GM10266 (cell line): ENCODE data around the gene ARL8A.

Experiments
- DNase-seq: peaks from one replicate; pipeline ENCODE4 v3.0.0; 2012; ENCODE audit errors: extremely low spot score
- CTCF ChIP-seq: IDR thresholded peaks from 2 replicates; pipeline ENCODE4 v1.5.1; 2012; ENCODE audit warnings: mild to moderate bottlenecking, low read depth; ENCODE audit not compliant: control insufficient read depth, insufficient read depth; ENCODE audit errors: missing control alignments

The ARL8A gene

GRCh38 chr1:202130816-202131522, 13.6 kb downstream of the ARL8A start:
- TF ChIP-seq CTCF, result no peak

GRCh38 chr1:202130297-202130721, 14.2 kb downstream of the ARL8A start:
- TF ChIP-seq CTCF, result no peak
- no peak for DNase-seq

More at GRCh38 chr1:202130816-202131522, 13.6 kb downstream of the ARL8A start:
- DNase-seq, result no peak

- DNase-seq, result no peak
- TF ChIP-seq CTCF, result no peak
Observed at GRCh38 chr1:202129453-202130296, 14.9 kb downstream of the ARL8A start.

GRCh38 chr1:202127836-202128622, 16.5 kb downstream of the ARL8A start:
- no peak for DNase-seq
- TF ChIP-seq CTCF, result no peak

GRCh38 chr1:202127061-202127460, 17.5 kb downstream of the ARL8A start:
- DNase-seq, result no peak
- no peak for TF ChIP-seq CTCF

GRCh38 chr1:202126426-202126825, 18.1 kb downstream of the ARL8A start:
- DNase-seq, result no peak
- TF ChIP-seq CTCF, result no peak
